ENCODE data around the gene SYT1.
A peak's percentile ranks its signal among the peaks of the same experiment; 100 is the strongest.

The SYT1 gene

GRCh38 chr12:79407671-79408622 is 543.4 kb downstream of the SYT1 start:
- DNase-seq (ENCODE audit: low read depth): peak; percentile 92

GRCh38 chr12:79408689-79409088 is 544.1 kb downstream of the SYT1 start:
- TF ChIP-seq, protein P1, sequence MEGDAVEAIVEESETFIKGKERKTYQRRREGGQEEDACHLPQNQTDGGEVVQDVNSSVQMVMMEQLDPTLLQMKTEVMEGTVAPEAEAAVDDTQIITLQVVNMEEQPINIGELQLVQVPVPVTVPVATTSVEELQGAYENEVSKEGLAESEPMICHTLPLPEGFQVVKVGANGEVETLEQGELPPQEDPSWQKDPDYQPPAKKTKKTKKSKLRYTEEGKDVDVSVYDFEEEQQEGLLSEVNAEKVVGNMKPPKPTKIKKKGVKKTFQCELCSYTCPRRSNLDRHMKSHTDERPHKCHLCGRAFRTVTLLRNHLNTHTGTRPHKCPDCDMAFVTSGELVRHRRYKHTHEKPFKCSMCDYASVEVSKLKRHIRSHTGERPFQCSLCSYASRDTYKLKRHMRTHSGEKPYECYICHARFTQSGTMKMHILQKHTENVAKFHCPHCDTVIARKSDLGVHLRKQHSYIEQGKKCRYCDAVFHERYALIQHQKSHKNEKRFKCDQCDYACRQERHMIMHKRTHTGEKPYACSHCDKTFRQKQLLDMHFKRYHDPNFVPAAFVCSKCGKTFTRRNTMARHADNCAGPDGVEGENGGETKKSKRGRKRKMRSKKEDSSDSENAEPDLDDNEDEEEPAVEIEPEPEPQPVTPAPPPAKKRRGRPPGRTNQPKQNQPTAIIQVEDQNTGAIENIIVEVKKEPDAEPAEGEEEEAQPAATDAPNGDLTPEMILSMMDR (conservative IDR thresholded peaks at IDR 0.05; ENCODE audit: low read length): no peak
- H3K4me3 ChIP-seq (ENCODE audit: low read length): no peak overlapping the region
- DNase-seq (ENCODE audit: low read depth): no peak

More at GRCh38 chr12:79407671-79408622, 543.4 kb downstream of the SYT1 start:
- no peak overlapping the region for H3K4me3 ChIP-seq (ENCODE audit: low read length)
- TF ChIP-seq, protein P1 (conservative IDR thresholded peaks at IDR 0.05; ENCODE audit: low read length): peak; percentile 91

DNA sequence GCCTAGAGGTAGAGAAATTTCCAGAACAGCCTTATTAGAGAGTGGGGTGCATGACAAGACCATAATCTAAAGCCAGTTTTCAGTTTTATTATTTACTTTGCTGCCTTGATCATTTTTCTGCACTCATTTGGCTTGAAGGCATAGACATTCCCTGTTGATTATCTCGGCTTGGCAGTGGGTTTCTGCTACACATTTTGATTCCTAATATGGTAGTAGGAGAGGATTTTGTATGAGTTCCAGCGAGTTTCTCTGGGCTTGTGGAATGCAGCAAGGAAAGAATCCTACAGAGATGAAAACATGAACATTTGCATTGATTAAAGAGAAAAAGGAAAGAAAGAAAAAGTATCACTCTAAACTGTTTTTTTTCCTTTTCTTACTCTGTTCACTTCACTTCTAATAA is 545.0 kb downstream of the SYT1 start:
- H3K4me3 ChIP-seq (ENCODE audit: low read length): no peak overlapping the region
- TF ChIP-seq, protein P1 (conservative IDR thresholded peaks at IDR 0.05; ENCODE audit: low read length): no peak
- DNase-seq (ENCODE audit: low read depth): peak; percentile 86

DNA sequence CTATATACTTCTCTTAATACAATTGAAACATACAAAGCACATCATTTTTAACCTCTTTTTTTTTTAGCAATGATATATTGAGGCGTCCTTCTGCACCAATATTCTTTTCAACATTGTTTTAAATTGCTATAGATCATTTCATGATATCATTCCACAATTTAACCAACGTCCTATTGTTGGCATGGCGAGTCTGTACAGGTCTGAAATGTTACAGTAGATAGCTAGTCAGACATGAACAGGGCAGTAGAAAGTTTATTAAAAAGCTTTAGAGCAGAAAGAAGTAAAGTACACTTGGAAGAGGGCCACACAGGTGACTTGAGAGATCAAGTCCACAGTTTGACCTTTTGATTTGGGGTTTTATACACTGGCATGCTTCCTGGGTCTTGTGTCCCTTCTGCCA is 547.2 kb downstream of the SYT1 start:
- no peak for DNase-seq (ENCODE audit: low read depth)
- TF ChIP-seq, protein P1 (conservative IDR thresholded peaks at IDR 0.05; ENCODE audit: low read length): no peak
- no peak overlapping the region for H3K4me3 ChIP-seq (ENCODE audit: low read length)

GRCh38 chr12:79413796-79414195 is 549.2 kb downstream of the SYT1 start:
- TF ChIP-seq, protein P1 (conservative IDR thresholded peaks at IDR 0.05; ENCODE audit: low read length): no peak
- no peak for DNase-seq (ENCODE audit: low read depth)
- H3K4me3 ChIP-seq (ENCODE audit: low read length): no peak overlapping the region

GRCh38 chr12:79414252-79414651 is 549.7 kb downstream of the SYT1 start:
- no peak for DNase-seq (ENCODE audit: low read depth)
- no peak overlapping the region for H3K4me3 ChIP-seq (ENCODE audit: low read length)
- TF ChIP-seq, protein P1 (conservative IDR thresholded peaks at IDR 0.05; ENCODE audit: low read length): no peak

DNA sequence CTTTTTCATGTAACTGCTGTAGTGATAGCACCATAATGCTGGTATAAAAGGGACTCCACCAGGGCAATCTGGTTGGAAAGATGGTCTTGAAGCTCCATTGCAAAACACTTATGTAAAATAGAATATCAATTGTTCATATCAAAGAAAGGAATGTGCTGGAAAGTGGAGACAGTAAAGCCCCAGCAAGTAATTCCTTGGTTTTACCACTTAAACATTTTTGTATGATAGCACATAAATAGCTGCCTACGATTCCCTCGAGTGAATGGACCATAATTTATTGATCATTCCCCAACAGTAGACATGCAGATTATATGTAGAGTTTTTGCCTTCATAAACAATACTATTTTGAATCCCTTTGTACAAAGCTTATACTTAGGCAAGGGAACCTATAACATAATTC is 550.7 kb downstream of the SYT1 start:
- TF ChIP-seq, protein P1 (conservative IDR thresholded peaks at IDR 0.05; ENCODE audit: low read length): no peak
- peak; percentile 45 for DNase-seq (ENCODE audit: low read depth)
- H3K4me3 ChIP-seq (ENCODE audit: low read length): no peak overlapping the region

Data from AG10803 (cell line).